ENCODE data around the gene GRIK1. TPM values are rescaled to one million over a fixed set of nuclear protein-coding genes. Genes with fewer than 3 reads are reported as not detected.

Gene GRIK1
- polyA plus RNA-seq, 1 donor (not counting 4 experiments of a cell fraction or from before 2014, with no cell fraction given), result not detected

- no peaks in the 10 kb centered on the region for H3K9me1 ChIP-seq (ENCODE audit: control insufficient read depth, extremely low read depth, insufficient read depth, low read length)
- no peak overlapping the region for H3K4me3 ChIP-seq (ENCODE audit: control insufficient read depth in 2 of 3, extremely low read depth in 1 of 3, insufficient read depth in 2 of 3, low read depth in 1 of 3, low read length in 3 of 3)
These were observed 302.2 kb downstream of the GRIK1 start for GRCh38 chr21:29637553-29637952.

GRCh38 chr21:29637134-29637533 is 302.7 kb downstream of the GRIK1 start:
- H4K20me1 ChIP-seq (ENCODE audit: control insufficient read depth, extremely low read depth, insufficient read depth, low read length), result no peaks in the 10 kb centered on the region
- FAIRE-seq (no peak), DNase-seq (ENCODE audit: low read depth, low spot score) (no peak)
- dilution Hi-C loops (cut with MboI; ENCODE audit: extremely low pct_ligation_motif_present, low sequenced_read_pairs), result no loop called here
- no peaks in the 10 kb centered on the region for H3K79me2 ChIP-seq (ENCODE audit: control insufficient read depth, insufficient read depth, low read length)
- no peaks in the 10 kb centered on the region for H3K36me3 ChIP-seq (ENCODE audit: control insufficient read depth in 2 of 2, extremely low read depth in 1 of 2, insufficient read depth in 2 of 2, low read length in 2 of 2)
- no peaks in the 10 kb centered on the region for H3K9me3 ChIP-seq (ENCODE audit: control insufficient read depth, low read depth, low read length)
- TF ChIP-seq CTCF (optimal IDR thresholded peaks at IDR 0.05 in 1 of 3, IDR thresholded peaks at IDR 0.05 in 1 of 3, conservative IDR thresholded peaks at IDR 0.05 in 1 of 3; ENCODE audit: extremely low read depth in 1 of 3, insufficient read depth in 2 of 3, low read length in 3 of 3) (no peak), EZH2 (IDR thresholded peaks at IDR 0.05; ENCODE audit: low read length) (no peak)
- no peaks in the 10 kb centered on the region for H3K27me3 ChIP-seq (ENCODE audit: control insufficient read depth, extremely low read depth, insufficient read depth, low read length)
- no peak overlapping the region for H2AFZ ChIP-seq (ENCODE audit: control insufficient read depth, low read length)
- H3K9me1 ChIP-seq (ENCODE audit: control insufficient read depth, extremely low read depth, insufficient read depth, low read length), result no peaks in the 10 kb centered on the region
- H3K9ac ChIP-seq (ENCODE audit: control insufficient read depth, extremely low read depth, insufficient read depth, low read length), result no peak overlapping the region
- H3K4me3 ChIP-seq (ENCODE audit: control insufficient read depth in 2 of 3, extremely low read depth in 1 of 3, insufficient read depth in 2 of 3, low read depth in 1 of 3, low read length in 3 of 3), result no peak overlapping the region
- no peaks in the 10 kb centered on the region for H3K4me1 ChIP-seq (ENCODE audit: control insufficient read depth, extremely low read depth, insufficient read depth, low read length)
- no peak overlapping the region for H3K4me2 ChIP-seq (ENCODE audit: control insufficient read depth, extremely low read depth, insufficient read depth, low read depth, low read length)
- H3K27ac ChIP-seq (ENCODE audit: control insufficient read depth, insufficient read depth, low read length), result no peak overlapping the region

More at GRCh38 chr21:29637553-29637952, 302.2 kb downstream of the GRIK1 start:
- Histone ChIP-seq H3K27ac (ENCODE audit: control insufficient read depth, insufficient read depth, low read length) (no peak overlapping the region), H4K20me1 (ENCODE audit: control insufficient read depth, extremely low read depth, insufficient read depth, low read length) (no peaks in the 10 kb centered on the region), H3K9ac (ENCODE audit: control insufficient read depth, extremely low read depth, insufficient read depth, low read length) (no peak overlapping the region), H3K4me2 (ENCODE audit: control insufficient read depth, extremely low read depth, insufficient read depth, low read depth, low read length) (no peak overlapping the region), H3K79me2 (ENCODE audit: control insufficient read depth, insufficient read depth, low read length) (no peaks in the 10 kb centered on the region), H3K9me3 (ENCODE audit: control insufficient read depth, low read depth, low read length) (no peaks in the 10 kb centered on the region), H3K36me3 (ENCODE audit: control insufficient read depth in 2 of 2, extremely low read depth in 1 of 2, insufficient read depth in 2 of 2, low read length in 2 of 2) (no peaks in the 10 kb centered on the region), H3K4me1 (ENCODE audit: control insufficient read depth, extremely low read depth, insufficient read depth, low read length) (no peaks in the 10 kb centered on the region), H3K27me3 (ENCODE audit: control insufficient read depth, extremely low read depth, insufficient read depth, low read length) (no peaks in the 10 kb centered on the region), H2AFZ (ENCODE audit: control insufficient read depth, low read length) (no peak overlapping the region)
- no peak for FAIRE-seq
- no peak for DNase-seq (ENCODE audit: low read depth, low spot score)
- dilution Hi-C loops (cut with MboI; ENCODE audit: extremely low pct_ligation_motif_present, low sequenced_read_pairs), result no loop called here
- no peak for TF ChIP-seq EZH2 (IDR thresholded peaks at IDR 0.05; ENCODE audit: low read length)
- TF ChIP-seq CTCF (optimal IDR thresholded peaks at IDR 0.05 in 1 of 3, IDR thresholded peaks at IDR 0.05 in 1 of 3, conservative IDR thresholded peaks at IDR 0.05 in 1 of 3; ENCODE audit: extremely low read depth in 1 of 3, insufficient read depth in 2 of 3, low read length in 3 of 3), result no peak

Data from keratinocyte (primary cell).